NCI-H1694 (cell line): Measurements from ENCODE around the gene C14orf180.
A peak's percentile ranks its signal among the peaks of the same experiment; 100 is the strongest.

Experiments used
- DNase-seq: peaks from one replicate; lab custom pipeline; 2025; lab: John Stamatoyannopoulos, UW

C14orf180 gene

DNA sequence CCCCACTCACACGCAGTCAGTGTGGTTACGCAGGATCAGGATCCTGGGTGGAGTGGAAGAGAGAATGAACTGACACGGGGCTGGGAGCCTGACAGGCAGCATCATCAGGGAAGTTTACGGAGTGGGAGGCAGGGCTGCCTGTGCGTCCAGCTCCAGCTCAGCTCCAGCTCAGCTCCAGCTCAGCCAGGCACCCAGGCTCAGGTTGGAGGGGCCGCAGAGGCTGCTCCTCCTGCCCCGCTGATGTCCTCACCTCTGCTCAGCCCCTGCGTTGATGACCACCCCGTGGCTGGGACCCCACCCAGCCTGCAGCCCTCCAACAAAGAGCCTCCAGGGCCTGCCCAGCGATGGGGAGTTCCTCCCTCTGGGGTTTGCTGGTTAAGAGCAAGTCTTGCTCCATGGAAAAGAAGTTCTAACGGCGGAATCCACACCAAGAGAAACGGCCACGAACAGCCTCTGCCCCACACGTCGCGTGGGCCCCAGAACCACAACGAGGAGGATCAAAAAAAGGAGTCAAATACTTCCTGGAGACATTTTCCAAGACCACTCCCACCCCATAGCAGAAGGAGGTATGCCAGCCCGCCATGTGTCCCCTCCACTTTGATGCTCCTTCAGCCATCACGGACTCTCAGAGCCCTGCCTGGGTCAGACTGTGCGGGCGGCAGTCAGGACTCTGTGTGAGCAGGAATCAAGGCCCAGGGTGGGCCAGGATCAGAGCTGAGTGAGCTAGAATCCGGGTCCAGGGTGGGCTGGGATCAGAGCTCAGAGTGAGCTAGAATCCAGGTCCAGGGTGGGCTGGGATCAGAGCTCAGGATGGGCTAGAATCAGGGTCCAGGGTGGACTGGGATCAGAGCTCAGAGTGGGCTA, 17.7 kb upstream of the C14orf180 start:
- DNase-seq = no peak

DNA sequence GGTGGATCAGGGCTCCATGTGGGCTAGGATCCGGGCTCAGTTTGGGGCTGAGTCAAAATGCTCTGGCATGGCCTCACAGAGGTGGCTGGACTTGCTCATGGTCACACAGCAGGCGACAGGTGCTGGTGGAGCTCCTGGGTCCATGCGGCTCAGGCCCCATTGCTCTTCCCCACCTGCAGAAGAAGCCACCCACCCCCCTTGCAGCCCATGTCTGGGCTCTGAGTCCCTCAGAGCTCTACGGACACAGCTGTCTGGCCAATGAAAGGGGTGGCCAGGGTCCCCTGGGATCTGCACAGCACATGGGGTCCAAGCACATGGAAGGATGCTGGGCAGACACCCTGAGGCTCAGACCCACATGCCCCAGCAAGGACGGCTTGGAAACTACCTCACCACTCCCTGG, 17.0 kb upstream of the C14orf180 start:
- no peak for DNase-seq

DNA sequence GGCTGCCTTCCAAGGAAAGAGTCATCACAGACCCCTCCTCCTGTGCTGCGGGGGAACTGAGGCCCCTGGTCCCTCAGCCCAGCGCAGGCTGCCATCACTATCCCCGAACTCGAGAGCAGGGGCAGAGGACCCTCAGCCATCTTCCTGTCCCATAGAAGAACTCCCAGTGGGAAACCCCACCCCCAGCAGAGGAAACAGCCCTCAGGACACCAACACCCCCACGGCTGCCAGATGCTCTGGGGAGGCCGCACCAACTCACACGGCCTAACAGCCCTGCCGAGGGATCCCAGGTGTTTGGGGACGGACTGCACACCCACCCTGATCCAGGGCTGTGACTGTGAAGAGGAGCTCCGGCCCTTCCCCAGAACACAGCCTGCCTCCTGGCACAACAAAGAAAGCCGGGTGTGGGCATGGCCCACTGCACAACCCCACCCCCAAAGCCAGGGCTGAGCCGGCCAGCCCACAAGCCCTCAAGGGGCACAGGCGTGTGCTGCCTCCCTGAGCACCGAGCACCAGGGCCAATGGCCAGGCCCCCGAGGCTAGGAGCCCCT, 16.3 kb upstream of the C14orf180 start:
- DNase-seq = peak; percentile 82

DNA sequence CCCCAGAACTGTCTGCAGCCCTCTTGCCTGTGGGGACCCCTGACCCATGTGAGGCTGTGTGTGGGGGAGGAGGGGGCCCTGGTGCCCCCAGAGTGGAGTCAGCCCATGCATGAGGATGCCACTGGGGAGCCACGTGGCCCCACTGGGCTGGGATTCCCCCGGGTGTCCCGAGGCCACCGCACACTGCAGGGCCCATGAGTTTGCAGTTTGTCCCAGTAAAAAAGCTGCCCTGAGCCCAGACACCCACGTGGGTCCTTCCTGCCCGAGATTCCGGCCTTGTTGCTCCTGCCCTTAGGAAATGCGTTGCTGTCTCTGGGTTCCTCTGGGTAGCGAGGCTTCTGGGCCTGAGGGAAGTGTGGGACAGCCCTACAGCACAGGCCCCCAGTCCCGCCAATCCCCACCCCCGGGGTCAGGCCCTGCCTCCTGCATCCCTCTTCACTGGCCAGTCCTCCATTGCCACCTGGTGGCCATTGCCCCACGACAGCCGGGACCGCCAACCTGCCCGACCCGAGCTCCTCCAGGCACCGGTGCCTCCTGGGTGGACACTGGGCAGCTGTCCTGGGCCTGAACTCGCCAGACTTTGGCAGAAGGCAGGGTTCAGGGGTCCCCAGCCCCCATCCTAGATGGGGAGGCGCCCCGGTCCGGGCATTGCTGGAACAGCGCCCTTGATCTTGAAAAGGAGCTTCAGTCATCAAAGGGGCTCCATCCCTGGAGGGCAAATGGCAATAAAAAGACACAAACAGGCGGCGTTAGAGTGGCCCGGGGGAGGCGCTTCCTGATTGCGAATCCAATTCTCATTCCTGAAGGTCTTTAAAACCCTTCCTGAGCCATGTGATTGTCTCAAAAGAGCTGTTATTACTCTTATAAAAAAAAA, 15.6 kb upstream of the C14orf180 start:
- peak; percentile 89 for DNase-seq

DNA sequence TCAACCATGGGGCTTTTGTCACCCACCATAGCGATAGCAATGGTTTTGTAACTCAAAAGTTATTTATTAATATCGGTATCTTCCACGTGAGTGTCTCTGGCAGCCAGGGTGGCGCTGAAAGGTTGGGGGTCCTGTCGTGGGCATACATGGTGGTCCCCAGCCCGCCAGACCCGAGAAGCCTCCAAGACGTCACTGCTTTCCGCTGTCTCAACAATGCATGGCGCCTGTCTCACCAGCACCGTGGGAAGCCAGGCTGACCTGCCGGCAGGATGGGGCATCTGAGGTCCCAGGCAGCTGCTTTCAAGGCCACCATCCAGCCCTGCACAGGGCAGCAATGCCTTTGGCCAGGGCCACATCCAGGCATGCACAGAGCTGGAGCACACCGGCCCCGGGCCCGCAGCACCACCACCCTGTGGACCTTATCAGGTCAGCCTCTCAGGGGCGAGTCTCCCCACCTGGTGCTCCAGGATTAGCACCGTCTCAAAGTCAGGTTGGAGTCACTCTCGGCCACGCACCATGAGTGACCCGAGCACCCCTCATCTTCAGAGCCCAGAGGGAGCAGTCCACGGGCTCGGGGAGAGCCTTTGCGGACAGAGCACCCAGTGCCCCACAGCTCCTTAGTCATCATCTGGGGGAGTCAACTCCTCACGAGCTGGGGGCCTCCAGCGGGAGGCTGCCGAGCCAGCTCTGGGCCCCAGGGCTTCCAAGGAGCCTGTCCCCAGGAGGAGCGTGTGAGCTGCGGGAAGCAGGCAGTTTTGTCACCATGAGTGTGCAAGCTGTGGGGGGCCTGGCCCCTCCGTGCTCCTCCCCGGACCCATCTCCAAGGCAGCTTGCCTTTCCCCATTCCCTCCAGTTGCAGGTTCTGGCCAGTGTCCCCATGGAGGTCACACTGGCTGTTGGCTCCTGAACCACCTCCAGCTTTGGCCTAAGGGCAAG, 14.6 kb upstream of the C14orf180 start:
- no peak for DNase-seq

DNA sequence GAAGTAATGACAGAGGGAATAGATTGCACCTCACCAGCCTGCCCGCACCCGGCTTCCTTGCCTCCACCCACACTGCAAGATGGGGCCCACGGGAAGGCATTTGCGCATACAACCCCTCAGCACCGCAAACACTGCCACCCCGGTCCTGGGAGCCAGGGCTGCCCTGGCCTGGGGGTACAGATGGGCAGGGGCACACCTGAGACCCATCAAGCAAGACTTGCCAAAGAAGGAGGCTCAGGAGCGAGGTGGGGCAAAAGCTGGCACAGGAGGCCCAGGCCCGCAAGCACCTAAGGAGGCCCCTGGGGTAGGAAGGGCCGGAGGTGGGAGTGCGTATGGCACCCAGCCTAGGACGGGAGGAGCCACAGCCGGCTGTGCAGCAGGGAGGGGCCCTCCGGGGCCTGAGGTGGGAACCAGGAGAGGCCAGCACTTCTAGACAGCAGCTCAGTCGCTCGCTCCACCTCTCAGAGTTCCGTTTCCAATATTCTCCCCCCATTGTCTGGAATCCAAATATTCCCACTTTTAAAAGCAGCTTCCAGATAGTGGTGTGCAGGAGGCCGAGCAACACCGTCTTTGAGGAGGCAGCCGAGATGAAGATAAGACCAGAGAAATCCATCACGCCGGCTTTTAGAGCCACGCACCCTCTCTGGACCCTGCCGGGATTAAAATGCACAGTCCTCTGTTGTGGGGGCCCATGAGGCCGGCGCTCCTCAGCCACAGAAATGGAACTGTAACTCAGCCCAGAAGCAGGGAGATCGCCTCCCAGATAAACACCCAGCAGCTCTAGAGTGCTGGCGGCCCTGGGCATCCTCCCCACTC, 12.2 kb upstream of the C14orf180 start:
- DNase-seq = peak; percentile 49

DNA sequence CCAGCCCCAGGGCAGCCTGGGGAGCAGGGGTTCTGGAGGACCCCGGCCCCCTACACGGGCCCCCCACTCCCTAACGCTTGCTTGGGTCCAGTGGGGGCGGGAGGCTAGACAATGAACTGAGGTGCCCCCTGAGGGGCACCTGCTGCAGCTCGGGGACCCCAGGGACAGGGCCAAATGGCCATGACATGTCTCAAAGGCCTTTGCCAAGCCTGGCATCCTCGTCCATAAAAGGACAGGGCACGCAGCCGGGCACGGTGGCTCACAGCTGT, 11.7 kb upstream of the C14orf180 start:
- no peak for DNase-seq

DNA sequence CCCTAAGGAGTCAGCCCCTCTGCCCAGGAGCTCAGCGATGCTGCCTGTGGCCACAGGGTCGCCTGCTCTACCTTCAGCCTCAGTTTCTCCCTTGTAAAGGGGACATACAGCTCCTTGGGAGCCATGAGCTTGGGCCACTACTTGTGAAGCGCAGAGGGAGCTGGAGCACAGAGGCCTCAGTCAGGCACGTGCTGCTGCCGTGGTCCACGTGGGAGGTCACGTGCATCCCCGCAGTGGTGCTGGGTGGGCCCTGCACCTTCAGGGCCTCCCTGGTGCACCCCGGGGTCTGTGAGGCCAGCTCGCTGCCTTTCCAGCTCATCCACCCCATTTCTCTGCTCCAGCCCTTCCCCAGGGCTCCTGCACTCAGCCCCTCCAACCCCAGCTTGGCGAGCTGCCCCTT, 10.9 kb upstream of the C14orf180 start:
- no peak for DNase-seq

DNA sequence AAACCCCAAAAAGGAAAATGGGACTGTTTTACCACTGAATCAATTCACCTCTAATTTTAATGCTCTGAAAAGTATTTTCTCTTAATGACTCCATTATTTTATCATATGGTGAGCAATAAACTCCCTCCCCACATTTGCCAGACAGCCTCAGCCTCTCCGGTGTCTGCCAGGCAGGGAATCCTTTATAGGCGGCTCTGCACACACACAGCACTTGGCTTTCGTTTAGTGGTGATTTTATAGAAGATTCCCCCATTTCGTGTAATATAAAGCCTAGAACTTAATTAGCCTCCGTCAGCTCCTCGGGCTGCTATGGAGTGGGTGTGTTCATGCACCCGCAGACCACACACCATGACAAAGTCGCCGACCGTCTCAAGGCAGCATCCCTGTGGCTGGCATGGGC, 10.1 kb upstream of the C14orf180 start:
- DNase-seq = no peak

DNA sequence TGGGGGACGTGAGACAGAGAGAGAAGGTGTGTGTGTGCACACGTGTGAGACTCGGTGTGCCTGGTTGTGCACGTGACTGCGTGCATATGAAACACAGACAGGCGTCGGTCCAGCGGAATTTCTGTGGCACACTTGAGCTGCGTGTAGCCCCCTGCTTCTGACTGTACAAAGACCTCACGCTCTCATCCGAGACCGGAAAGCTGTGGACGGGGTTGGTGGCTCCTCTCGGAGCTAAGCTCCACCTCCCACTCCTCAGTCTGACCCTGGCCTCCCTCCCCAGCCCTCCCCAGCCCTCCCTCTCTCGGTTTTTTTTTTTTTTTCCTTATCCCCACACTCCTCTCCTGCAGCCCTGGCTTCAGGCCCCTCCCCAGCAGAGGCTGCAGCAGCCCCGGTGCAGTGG, 8.3 kb upstream of the C14orf180 start:
- no peak for DNase-seq

DNA sequence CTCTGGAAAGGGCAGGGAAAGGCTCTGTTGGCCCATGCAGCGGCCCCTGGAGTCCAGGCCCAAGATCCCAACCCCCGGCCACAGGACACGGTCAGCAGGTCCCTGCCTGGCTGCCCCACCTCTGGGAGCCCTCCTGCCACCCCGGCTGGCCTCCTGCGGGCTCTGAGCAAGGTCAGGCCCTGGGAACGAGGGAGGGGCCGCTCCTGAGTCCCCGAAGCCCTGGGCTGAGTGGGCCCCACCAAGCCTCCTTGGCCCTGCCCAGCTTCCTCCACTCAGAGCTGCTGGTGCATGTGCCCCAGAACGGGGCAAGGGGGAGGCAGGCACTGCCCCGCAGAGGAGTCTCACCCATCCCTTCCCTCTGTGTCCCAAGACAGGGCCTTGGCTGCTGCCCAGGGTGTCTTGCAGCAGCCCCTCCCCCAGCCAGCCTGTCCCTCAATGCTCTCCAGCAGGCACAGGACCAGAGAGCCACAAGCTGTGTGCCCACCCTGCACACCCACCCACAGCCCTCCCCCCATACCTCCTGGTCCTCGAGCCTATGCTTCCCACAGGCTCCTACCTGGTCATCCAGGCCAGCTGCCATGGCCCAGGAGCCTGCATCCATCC, 7.4 kb upstream of the C14orf180 start:
- no peak for DNase-seq

DNA sequence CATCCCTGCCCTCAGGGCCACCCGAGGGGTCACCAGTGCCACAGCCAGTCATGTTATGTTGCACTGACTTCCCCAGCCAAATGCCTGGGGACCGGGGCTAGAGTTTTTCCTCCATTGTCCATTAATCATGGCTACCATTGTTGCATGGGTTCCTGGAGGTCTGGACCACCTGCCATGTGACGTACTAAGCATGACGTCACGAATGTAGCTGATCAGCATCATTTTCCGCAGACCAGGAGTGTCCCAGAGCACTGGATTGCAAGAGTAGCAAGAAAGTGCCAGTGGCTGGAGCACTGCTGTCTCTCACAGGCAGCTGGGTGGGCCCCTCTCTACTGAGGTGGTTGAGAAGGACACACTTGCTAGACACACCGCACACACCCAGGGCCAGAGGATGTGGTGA, 6.9 kb upstream of the C14orf180 start:
- no peak for DNase-seq

DNA sequence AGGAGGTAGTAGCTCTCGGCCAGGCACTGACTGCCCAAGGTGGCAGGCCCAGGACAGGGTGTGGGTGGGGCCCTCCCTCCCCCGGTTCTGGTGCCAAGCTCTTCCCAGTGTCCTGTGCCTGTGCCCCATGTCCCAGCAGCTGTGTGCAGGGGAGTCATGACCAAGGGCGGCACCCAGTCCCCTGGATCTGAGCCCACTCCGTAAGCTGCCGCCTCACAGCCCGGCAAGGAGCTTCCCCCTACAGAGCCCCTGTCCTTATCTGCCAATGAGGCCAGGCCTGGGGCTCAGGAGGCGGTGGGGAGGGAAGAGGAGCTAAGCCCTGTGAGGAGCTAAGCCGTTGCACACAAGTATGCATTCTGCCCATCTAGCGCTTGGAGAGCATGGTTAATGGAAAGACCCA, 5.6 kb upstream of the C14orf180 start:
- no peak for DNase-seq

DNA sequence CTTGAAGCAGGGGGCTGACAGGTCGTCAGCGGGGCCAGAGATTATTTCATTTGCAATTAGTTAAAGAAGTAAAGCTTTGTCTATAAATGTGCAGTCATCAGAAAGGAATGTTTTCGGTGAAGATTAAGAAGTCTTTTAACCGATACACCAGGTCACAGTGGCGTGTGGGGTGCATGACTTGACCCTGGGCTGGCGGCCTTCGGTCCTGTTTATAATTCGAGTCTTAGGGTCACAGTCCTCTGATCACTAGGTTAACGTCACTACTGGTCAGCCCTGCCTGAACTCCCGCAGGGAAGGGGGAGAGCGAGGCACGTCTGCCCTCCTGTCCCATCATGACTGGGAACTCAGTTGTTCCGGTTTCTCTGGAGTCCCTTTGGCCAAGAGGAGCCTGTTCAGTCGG, 5.0 kb upstream of the C14orf180 start:
- DNase-seq = no peak

DNA sequence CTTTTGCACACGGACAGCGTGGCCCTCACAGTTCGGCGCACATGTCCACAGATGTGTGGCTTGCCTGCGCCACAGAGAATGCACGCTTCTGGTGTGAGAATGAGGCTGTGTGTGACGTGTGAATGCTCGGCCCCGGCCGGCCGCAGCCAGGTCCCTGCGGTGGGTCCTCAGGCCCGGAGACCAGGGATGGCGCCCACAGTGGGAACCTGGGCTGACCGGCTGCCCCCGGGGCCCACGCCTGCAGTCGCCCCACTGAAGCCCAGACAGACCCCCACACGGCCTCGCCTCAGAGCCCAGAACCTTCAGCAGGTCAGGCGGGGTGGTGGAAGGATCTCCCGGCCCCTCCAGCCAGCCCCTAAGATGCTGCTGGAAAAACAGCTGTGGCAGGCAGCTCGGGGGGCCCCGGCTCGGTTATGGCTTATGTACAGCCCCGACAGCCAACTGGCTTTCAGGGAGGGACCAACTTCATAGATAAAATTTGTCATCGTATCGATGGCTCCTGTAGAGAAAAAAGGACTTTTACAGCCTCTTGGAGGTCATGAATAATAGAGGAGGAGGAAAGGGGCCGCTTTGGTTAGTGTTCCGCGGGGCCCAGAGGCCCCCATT, 4.5 kb upstream of the C14orf180 start:
- DNase-seq = no peak

DNA sequence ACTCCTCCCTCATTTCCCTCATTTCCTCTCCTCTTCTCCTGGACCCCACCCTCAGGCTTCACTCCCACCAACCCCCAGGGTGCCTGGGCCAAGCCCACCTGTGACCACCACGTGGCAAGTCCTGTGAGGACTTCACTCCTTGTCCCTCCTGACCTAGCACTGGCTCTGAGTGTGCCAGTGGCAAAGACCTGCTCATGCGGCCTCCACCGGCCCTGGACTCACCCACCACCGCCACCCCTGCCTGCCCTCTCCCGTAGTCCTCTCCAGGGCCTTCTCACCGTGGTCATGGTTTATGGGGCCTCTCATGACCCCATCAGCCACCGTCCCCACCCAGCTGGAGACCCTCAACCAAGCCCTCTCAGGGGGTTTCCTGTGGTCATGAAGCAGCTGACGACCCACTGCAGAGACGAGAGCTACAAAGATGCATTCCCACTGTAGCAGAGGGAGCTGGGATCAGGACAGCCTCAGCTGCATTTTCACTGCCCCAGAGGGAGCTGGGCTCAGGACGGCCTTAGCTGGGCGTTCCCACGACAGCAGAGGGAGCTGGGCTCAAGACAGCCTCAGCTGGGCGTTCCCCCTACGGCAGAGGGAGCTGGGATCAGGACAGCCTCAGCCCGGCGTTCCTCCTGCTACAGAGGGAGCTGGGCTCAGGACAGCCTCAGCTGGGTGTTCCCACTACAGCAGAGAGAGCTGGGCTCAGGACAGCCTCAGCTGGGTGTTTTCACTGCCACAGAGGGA, 3.2 kb upstream of the C14orf180 start:
- no peak for DNase-seq

DNA sequence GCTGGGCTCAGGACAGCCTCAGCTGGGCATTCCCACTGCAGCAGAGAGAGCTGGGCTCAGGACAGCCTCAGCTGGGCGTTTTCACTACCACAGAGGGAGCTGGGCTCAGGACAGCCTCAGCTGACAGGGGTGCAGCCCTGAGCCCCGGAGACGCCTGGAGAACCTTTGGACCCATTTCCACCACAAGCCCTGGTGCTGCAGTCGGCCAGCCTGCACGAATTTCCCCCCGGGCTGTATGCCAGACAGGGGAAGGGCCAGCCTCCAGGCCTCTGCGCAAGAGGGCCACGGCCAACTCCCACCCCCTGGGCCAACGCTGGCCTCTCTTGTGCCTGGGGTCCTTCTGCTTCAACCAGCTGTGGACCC, 2.6 kb upstream of the C14orf180 start:
- no peak for DNase-seq

DNA sequence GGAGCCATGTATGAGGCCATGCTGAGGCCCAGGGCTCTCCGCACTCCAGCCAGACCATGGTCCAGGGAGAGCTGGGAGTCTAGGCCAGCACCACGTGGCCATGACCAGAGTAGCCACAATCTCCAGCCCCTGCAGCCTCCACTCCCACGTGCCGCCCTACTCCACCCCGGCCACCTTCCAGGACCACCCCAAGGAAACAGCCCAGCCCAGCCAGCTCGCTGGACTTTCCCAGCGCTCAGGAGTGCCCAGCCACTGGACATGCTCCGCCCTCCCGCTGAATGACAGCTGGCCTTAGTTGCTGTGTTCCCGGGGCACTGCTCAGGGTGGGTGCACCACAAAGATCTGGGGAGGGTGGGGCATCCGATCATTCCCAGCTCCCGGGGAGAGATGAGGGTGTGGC, 2.1 kb upstream of the C14orf180 start:
- DNase-seq = no peak

DNA sequence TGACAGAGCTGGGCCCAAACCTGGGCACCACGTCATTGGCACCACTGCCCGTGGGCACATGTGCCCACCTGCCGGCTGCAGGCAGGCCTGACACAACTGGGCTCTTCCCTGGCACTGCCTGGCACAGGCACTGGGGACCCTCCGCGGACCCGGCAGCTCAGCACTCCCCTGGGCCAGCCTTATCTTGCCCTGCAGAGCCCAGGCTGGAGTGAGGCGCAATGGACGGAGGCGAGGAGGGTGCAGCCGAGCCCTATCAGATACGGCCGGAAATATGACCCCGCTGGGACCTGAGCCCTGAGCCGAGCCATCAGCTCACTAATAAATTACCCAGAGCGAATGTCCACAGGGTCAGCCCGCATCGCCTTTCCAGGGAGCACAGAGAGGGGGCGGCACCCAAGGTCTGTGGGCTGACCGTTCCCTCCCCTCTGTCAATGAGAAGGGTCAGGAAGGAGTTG, 1.7 kb upstream of the C14orf180 start:
- DNase-seq = no peak

DNA sequence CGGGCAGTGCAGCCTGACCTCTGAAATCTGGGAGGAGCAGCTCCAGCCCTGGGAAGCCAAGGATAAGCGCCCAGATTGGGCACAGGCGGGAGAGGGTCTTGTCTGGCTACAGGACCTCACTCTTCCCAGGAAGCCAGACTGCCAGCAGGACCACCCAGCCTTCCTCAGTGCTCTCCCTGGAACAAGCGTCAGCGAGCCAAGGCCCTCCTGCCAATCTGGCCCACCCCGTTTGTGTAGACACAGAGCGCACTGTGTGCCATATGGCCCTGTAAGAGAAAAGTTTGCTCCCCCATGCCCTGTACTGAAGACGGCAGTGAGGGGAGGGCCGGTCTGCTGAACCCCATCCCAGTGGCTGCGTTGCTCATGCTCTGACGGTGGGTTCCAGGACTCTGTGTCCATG, 1.2 kb upstream of the C14orf180 start:
- peak; percentile 97 for DNase-seq
